ENCODE measurements around the gene AGBL2.
A peak's percentile ranks its signal among the peaks of the same experiment; 100 is the strongest.

AGBL2 gene

GRCh38 chr11:47620836-47621378 is 94.3 kb downstream of the AGBL2 start:
- DNase-seq = no peak

DNA sequence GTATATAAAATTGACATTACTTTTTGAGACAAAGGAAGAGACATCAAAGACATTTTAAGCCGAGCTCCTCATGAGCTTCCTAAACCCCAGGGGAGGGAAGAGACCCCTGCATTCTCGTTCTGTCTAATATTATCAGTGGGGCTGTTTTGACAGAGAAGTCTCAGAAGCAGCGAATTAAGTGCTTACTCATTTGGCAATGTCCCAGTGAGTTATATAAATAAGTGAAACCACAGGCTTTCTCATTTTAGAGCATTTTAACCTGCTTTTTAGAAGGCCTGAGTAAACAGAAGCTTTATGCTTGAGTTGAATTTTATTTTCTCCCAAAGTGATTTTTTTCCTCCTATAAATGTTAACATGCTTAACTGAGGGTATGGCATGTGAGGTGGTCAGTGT is 97.8 kb downstream of the AGBL2 start:
- DNase-seq = no peak

DNA sequence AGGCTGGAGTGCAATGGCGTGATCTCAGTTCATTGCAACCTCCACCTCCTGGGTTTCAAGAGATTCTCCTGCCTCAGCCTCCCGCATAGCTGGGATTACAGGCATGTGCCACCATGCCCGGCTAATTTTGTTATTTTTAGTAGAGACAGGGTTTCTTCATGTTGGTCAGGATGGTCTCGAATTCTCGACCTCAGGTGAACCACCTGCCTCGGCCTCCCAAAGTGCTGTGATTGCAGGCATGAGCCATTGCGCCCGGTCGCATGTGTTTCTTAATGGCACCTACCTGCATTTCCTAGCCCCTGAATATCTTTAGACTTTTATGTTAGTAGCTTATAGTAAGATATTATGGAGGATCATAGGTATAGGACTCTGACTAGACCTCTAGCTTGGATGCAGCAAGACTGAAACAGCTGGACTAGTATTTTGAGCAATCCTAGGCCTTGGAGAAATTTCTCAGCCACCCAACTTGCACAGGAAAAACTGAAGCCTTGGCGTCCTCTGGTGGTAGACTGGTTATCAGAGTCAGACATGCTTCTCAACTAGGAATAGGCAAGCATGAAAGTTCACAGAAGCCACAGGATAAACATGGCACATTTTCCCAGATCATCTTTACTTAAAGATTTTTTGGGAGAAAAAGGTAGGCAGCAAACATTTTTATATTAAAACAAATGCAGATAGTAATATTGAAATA is 98.3 kb downstream of the AGBL2 start:
- peak in 1 of 2 experiments; percentile 68 for DNase-seq

- no peak for DNase-seq
These were observed 99.9 kb downstream of the AGBL2 start for GRCh38 chr11:47615249-47615648.

DNA sequence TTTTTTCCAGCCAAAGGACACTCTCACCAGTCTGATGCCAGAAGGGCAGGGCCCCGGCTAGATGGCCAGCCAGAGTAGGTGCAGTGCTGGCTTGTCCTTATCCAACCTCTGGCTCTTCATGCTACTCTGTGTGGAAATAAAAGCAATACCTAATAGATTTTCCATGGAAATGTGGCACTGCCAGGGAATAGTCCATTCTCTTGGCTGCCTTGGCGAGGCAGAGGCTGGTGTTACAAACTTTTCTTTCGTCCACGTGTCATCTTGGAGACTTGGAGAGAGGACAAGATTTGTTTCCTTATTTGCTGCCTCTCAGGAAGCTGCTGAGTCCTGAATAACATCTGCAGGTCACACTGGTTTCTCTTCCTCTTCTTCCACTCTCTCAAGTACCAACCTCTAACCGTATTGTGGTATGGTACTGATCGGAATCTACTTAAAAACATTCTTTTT is 103.8 kb downstream of the AGBL2 start:
- no peak for DNase-seq

GRCh38 chr11:47609675-47610074 is 105.5 kb downstream of the AGBL2 start:
- no peak for DNase-seq

All from cerebellar nuclear complex (tissue), 1 donor.